NCI-H524 treated with DMSO at 0.1 percent for 48 hours (cell line): ENCODE measurements around the gene ETFDH.
"Not testable (repeated sequence)": the region's sequence is repeated elsewhere in the genome, so short reads cannot be mapped to it uniquely, and the experiment has no call there.

ENCODE experiments used
- DNase-seq: peaks from one replicate; lab custom pipeline; 2025; lab: John Stamatoyannopoulos, UW

Gene ETFDH

GRCh38 chr4:158755819-158756218 is 83.7 kb downstream of the ETFDH start:
- DNase-seq, result not testable (repeated sequence)

- no peak for DNase-seq
Observed at GRCh38 chr4:158756588-158756987, 84.5 kb downstream of the ETFDH start.

GRCh38 chr4:158758142-158758541 is 86.0 kb downstream of the ETFDH start:
- no peak for DNase-seq

GRCh38 chr4:158758703-158759102 is 86.6 kb downstream of the ETFDH start:
- no peak for DNase-seq
